PFSK-1 (cell line): Measurements from ENCODE around the gene HTR1E.

Experiments
- FOXP2 ChIP-seq: optimal IDR thresholded peaks from 2 replicates; pipeline ENCODE3; 2011; ENCODE audit warnings: borderline replicate concordance, control low read depth, inconsistent platforms; ENCODE audit not compliant: insufficient read depth; ENCODE audit errors: extremely low read length, extremely low read depth
- POLR2AphosphoS5 ChIP-seq: IDR thresholded peaks from 2 replicates; pipeline ENCODE4 v1.6.1; 2012; ENCODE audit warnings: low read depth, mild to moderate bottlenecking, control low read depth, low read length, moderate library complexity
- SIN3A ChIP-seq: IDR thresholded peaks from 2 replicates; pipeline ENCODE4 v1.6.1; 2012; ENCODE audit warnings: mild to moderate bottlenecking, low read length, moderate library complexity, borderline replicate concordance; ENCODE audit not compliant: insufficient read depth
- TAF1 ChIP-seq: IDR thresholded peaks from 2 replicates; pipeline ENCODE4 v1.6.1; 2012; ENCODE audit warnings: low read length, control low read depth, borderline replicate concordance; ENCODE audit not compliant: insufficient read depth
- TF ChIP-seq, protein P1 (sequence below), 2 experiments: IDR thresholded peaks; 2 replicates each; pipeline versions ENCODE4 v1.6.1 to v1.8.0; 2011 to 2012; ENCODE audit warnings: low read depth in 2 of 2, low read length in 2 of 2, control low read depth in 1 of 2, inconsistent platforms in 1 of 2, mild to moderate bottlenecking in 1 of 2, moderate library complexity in 1 of 2; ENCODE audit not compliant: insufficient read depth in 1 of 2

HTR1E gene

DNA sequence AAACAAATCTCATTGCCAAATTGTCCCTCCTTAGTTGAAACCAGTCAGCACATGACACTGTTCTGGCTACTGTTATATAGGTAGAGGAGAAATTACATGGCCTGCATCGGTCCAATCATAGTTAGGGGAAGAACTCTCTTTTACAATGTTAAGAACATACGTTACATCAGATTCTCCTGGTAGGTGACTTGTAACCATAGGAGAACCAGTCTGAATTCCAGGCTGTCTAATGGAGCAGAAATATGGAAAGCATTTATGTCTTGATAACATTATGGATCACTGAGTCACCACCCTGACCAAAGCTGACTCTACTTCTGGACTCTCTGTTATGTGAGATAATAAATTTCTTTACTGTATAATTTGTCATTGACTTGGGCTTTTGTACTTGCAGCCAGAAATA lies 40.9 kb downstream of the HTR1E start:
- TF ChIP-seq TAF1 (no peak), FOXP2 (no peak), POLR2AphosphoS5 (no peak), SIN3A (no peak)
- TF ChIP-seq, protein P1, sequence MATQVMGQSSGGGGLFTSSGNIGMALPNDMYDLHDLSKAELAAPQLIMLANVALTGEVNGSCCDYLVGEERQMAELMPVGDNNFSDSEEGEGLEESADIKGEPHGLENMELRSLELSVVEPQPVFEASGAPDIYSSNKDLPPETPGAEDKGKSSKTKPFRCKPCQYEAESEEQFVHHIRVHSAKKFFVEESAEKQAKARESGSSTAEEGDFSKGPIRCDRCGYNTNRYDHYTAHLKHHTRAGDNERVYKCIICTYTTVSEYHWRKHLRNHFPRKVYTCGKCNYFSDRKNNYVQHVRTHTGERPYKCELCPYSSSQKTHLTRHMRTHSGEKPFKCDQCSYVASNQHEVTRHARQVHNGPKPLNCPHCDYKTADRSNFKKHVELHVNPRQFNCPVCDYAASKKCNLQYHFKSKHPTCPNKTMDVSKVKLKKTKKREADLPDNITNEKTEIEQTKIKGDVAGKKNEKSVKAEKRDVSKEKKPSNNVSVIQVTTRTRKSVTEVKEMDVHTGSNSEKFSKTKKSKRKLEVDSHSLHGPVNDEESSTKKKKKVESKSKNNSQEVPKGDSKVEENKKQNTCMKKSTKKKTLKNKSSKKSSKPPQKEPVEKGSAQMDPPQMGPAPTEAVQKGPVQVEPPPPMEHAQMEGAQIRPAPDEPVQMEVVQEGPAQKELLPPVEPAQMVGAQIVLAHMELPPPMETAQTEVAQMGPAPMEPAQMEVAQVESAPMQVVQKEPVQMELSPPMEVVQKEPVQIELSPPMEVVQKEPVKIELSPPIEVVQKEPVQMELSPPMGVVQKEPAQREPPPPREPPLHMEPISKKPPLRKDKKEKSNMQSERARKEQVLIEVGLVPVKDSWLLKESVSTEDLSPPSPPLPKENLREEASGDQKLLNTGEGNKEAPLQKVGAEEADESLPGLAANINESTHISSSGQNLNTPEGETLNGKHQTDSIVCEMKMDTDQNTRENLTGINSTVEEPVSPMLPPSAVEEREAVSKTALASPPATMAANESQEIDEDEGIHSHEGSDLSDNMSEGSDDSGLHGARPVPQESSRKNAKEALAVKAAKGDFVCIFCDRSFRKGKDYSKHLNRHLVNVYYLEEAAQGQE (IDR thresholded peaks at IDR 0.05; ENCODE audit: insufficient read depth in 1 of 2, low read depth in 2 of 2, low read length in 2 of 2), result no peak

DNA sequence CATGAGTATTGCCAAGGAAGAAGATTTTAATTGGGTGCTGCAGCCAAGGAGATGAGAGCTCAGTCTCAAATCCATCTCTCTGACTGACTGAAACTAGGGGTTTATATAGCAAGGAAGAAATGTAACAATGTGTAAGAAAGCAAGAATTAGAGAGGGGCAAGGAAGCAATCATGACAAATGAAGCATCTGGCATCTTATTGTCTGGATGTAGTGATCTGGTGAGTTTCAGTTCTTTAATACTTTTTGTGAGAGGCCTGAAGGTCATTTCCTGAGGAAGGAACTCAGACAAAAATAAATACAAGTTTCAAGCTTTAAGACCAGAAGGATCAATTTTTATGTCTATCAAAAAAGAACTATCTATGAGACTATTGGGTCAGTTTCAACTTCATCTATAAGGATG lies 64.2 kb downstream of the HTR1E start:
- TF ChIP-seq, protein P1 (IDR thresholded peaks at IDR 0.05; ENCODE audit: insufficient read depth in 1 of 2, low read depth in 2 of 2, low read length in 2 of 2), result no peak
- TF ChIP-seq FOXP2 (no peak), POLR2AphosphoS5 (no peak), TAF1 (no peak)

DNA sequence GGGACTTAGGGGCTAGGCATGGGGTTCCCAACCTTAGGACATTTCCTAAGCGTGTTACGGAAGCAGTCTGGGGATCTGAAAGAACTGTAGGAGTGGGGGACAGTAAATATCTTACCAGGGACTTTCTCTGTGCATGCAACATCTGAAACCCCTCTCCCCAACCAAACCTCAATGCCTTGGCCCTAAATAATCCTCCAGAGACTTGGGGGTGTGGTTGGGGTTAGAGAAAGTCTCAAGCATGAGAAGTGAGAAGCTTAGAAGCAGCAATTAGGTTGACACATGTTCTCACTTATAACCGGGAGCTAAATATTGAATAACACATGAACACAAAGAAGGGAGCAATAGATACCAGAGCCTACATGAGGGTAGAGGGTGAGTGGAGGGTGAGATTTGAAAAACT lies 74.7 kb downstream of the HTR1E start:
- TF ChIP-seq FOXP2, result no peak

DNA sequence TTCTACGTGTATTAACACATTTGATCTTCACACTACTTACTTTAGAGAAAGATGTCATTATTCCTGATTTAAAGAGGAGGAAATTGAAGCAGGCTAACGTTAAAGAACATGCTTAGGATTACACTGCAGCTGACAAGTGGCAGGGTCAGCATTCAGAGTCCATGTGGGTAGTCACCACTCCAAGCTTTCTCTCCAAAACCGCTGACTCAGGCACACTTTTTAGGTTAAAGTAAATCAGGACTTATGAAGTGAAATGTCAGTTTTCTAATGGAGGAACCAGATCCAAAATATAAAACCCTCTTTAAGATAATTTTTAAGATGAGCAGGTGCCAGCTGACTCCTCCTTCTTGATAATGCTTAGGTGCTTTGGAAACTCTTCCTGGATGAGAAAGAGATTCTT lies 75.4 kb downstream of the HTR1E start:
- no peak for TF ChIP-seq TAF1
- TF ChIP-seq, protein P1 (IDR thresholded peaks at IDR 0.05; ENCODE audit: insufficient read depth in 1 of 2, low read depth in 2 of 2, low read length in 2 of 2), result no peak
- TF ChIP-seq SIN3A, result no peak
- TF ChIP-seq POLR2AphosphoS5, result no peak
- no peak for TF ChIP-seq FOXP2

GRCh38 chr6:87016772-87017171 lies 79.4 kb downstream of the HTR1E start:
- TF ChIP-seq SIN3A (no peak), FOXP2 (no peak), TAF1 (no peak), POLR2AphosphoS5 (no peak)
- TF ChIP-seq, protein P1 (IDR thresholded peaks at IDR 0.05; ENCODE audit: insufficient read depth in 1 of 2, low read depth in 2 of 2, low read length in 2 of 2), result no peak
